Retinal pigment epithelial cell (primary cell): ENCODE results near the gene ISOC1.

Experiments used
- DNase-seq: peaks from one replicate; pipeline ENCODE4 v3.0.0-alpha.2; 2010; ENCODE audit warnings: low read depth
- H3K4me3 ChIP-seq: 2 replicates; pipeline ENCODE4 v1.5.1; 2011; ENCODE audit warnings: mild to moderate bottlenecking, low read length, control low read depth, moderate library complexity
- TF ChIP-seq, protein P1 (sequence below): conservative IDR thresholded peaks from 2 replicates; pipeline ENCODE4 v1.5.1; 2011; ENCODE audit warnings: low read depth, low read length, control low read depth, inconsistent platforms

Gene ISOC1

DNA sequence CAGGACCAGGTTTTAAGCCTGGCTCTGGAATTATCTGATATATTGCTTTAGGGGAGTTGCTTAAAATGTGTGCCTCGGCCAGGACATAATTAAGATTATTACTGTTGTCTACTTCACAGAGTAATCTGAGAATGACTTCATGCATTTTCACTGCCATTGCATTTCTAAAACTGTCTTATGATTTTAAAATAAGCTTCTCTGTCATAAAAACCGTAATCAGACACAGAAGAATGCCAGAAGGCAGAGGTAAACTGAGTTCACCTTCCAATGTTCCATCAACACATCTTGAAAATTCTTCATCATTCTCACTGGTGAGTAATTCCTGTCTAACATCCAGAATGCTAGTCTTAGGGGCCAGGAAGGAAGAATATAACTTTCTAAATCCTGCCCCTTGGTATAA is 47.1 kb downstream of the ISOC1 start:
- DNase-seq: no peak
- no peak overlapping the region for H3K4me3 ChIP-seq
- TF ChIP-seq, protein P1, sequence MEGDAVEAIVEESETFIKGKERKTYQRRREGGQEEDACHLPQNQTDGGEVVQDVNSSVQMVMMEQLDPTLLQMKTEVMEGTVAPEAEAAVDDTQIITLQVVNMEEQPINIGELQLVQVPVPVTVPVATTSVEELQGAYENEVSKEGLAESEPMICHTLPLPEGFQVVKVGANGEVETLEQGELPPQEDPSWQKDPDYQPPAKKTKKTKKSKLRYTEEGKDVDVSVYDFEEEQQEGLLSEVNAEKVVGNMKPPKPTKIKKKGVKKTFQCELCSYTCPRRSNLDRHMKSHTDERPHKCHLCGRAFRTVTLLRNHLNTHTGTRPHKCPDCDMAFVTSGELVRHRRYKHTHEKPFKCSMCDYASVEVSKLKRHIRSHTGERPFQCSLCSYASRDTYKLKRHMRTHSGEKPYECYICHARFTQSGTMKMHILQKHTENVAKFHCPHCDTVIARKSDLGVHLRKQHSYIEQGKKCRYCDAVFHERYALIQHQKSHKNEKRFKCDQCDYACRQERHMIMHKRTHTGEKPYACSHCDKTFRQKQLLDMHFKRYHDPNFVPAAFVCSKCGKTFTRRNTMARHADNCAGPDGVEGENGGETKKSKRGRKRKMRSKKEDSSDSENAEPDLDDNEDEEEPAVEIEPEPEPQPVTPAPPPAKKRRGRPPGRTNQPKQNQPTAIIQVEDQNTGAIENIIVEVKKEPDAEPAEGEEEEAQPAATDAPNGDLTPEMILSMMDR: no peak

- no peak for DNase-seq
- TF ChIP-seq, protein P1: no peak
- H3K4me3 ChIP-seq: no peak overlapping the region
Measured at GRCh38 chr5:129155876-129156275, 61.3 kb downstream of the ISOC1 start.

- no peak for DNase-seq
- H3K4me3 ChIP-seq: no peak overlapping the region
- TF ChIP-seq, protein P1: no peak
Measured at GRCh38 chr5:129161830-129162229, 67.3 kb downstream of the ISOC1 start.
